Activated gamma-delta T cell treated with Interleukin-2 at 50 U/mL for 16 hours (primary cell): ENCODE measurements around the gene KRT31.
"Not testable (repeated sequence)": the region's sequence is repeated elsewhere in the genome, so short reads cannot be mapped to it uniquely, and the experiment has no call there.

ENCODE experiments used
- DNase-seq: peaks from one replicate; pipeline ENCODE4 v3.0.0-alpha.2; 2020

The KRT31 gene

GRCh38 chr17:41396996-41397660, at the start of gene KRT31:
Gene KRT31 (minus strand): TSS chr17:41397608. CDS start chr17:41397539, 69 bp downstream.
- no peak for DNase-seq

GRCh38 chr17:41446806-41447205, 49.4 kb upstream of the KRT31 start:
- DNase-seq = no peak

GRCh38 chr17:41444640-41445039, 47.2 kb upstream of the KRT31 start:
- DNase-seq = no peak

- DNase-seq = no peak
Observed at GRCh38 chr17:41444186-41444585, 46.8 kb upstream of the KRT31 start.

GRCh38 chr17:41442739-41443138, 45.3 kb upstream of the KRT31 start:
- no peak for DNase-seq

GRCh38 chr17:41440531-41441033, 43.2 kb upstream of the KRT31 start, which contains the start of gene KRT38:
Gene KRT38 (minus strand): TSS chr17:41440983. CDS start chr17:41440921, 62 bp downstream.
- DNase-seq = no peak

GRCh38 chr17:41439375-41439774, 42.0 kb upstream of the KRT31 start:
- DNase-seq = no peak

- no peak for DNase-seq
Observed at GRCh38 chr17:41437769-41438168, 40.4 kb upstream of the KRT31 start.

- DNase-seq = no peak
Observed at GRCh38 chr17:41437254-41437653, 39.8 kb upstream of the KRT31 start.

GRCh38 chr17:41434415-41434814, 37.0 kb upstream of the KRT31 start:
- DNase-seq = no peak

- no peak for DNase-seq
Observed at GRCh38 chr17:41434005-41434404, 36.6 kb upstream of the KRT31 start.

GRCh38 chr17:41433586-41433985, 36.2 kb upstream of the KRT31 start:
- no peak for DNase-seq

- DNase-seq = not testable (repeated sequence)
Observed at GRCh38 chr17:41430376-41430775, 33.0 kb upstream of the KRT31 start.

GRCh38 chr17:41429667-41430066, 32.3 kb upstream of the KRT31 start:
- DNase-seq = no peak

- DNase-seq = no peak
Observed at GRCh38 chr17:41428591-41429291, 31.3 kb upstream of the KRT31 start.

- no peak for DNase-seq
Observed at GRCh38 chr17:41424111-41424635, 26.8 kb upstream of the KRT31 start, which contains the start of gene KRT37. Gene KRT37 (minus strand): TSS chr17:41424585. CDS start chr17:41424523, 62 bp downstream.

GRCh38 chr17:41422586-41422985, 25.2 kb upstream of the KRT31 start:
- DNase-seq = not testable (repeated sequence)

- no peak for DNase-seq
Observed at GRCh38 chr17:41421617-41422016, 24.2 kb upstream of the KRT31 start.

GRCh38 chr17:41421116-41421515, 23.7 kb upstream of the KRT31 start:
- no peak for DNase-seq

GRCh38 chr17:41420134-41420533, 22.7 kb upstream of the KRT31 start:
- no peak for DNase-seq

GRCh38 chr17:41419716-41420115, 22.3 kb upstream of the KRT31 start:
- peak; percentile 32 for DNase-seq

GRCh38 chr17:41418116-41418860, 20.9 kb upstream of the KRT31 start:
- DNase-seq = no peak

- DNase-seq = no peak
Observed at GRCh38 chr17:41417576-41418015, 20.2 kb upstream of the KRT31 start.
